ENCODE results near the gene NTNG2.

DNA sequence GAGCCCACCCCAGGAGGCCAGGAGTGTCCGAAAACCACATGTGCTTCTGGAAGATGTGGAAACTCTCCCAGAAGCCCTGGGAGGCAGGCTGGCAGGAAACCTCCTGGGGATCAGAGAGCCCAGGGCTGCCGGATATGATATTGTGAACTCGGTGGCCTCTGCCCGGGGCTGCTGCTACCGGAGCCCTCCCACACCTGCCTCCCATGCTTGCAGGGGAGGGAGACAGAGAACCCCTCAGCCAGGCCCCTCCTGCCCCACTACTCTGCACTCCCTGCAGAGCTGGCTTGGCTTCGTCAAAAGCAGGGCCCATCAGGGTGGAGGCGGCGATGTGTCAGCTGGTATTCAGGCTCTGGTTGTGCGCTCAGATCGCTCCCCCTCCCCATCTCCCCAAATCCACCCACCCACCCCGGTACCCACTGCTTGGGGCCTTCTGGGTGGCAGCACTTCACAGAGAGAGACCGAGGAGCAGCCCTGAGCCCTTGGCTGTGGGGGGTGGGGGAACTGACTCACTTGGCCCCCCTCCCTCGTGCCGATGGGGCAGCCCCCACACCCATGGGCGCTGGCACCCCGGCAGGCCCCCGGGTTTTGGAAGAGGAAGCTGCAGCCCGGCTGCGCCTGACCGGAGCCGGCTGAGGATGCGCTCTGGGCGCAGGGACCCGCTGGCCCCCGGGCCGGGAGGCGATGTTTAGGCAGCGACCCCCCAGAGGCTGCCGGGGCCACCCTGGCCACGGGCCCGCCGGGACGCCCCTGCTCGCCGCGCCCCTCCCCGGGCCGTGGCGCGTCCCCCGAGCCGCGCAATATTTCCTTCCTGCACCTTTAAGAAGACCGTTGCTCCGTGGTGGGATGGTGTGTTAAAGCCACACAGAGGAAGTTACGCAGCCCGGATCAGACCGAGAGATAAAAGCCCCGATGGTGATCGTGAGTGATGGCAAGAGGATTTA, 786 bp upstream of the NTNG2 start:
- TF ChIP-seq POLR2A (IDR thresholded peaks at IDR 0.05; ENCODE audit: low read depth, low read length) (no peak), POLR2AphosphoS5 (IDR thresholded peaks at IDR 0.05; ENCODE audit: low read depth, low read length) (no peak)

Measured in GM12891 (cell line).